ENCODE results near the gene UBE2J1.
"Not testable (repeated sequence)": the region's sequence is repeated elsewhere in the genome, so short reads cannot be mapped to it uniquely, and the experiment has no call there.

The UBE2J1 gene

DNA sequence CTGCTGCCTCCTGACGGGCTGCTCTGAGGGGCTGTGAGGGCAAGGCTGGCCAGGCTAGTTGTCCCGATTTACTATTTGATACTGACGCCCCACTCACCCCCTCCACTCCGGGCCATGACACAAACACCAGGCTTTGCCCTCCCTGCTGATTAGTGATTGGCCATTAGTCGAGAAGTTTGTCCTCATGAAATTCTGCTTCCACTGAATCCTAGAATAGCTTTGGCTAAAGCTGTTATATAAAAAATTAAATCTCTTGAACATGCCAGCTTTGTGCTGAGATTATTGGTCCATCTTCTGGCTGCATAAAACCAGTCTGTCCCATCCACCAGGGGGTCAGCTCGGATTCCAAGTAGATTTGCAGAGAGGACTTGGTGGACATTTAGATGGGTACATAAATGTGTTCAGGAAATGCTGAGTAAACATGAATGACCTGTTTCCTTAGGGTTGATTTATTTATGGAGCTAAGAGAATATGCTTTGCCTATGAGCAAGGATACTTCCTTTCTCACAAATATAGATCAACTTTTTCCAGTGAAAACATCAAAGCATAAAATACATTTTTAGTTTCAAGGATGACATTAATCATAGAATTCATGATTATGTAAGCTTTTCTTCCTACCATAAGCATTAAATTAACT lies 37.2 kb downstream of the UBE2J1 start, which contains the start of gene GABRR2:
Gene GABRR2, minus strand, starts transcription at position 51 of the 637 bp plus-strand sequence. CDS start 134 bp downstream, outside the sequence.
- DNase-seq = no peak

DNA sequence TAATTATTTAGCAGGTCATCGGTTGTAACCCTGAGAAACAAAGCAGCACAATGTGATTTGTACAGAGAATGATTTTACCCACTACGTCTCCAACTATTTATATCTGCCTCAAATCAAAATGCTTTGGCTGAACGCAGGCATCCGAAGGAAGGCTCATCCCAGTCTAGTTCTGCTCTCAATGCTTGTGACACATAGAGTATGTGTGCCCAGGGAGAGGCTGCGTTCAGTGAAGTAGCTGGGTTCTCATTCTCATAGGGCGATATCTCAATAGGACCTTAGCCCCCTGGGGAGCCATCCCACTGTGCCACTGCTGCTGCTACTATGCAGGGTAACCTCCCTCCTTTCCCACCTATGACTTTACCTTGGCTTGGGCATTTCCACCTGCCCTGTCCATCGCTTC lies 37.8 kb downstream of the UBE2J1 start:
- no peak for DNase-seq

DNA sequence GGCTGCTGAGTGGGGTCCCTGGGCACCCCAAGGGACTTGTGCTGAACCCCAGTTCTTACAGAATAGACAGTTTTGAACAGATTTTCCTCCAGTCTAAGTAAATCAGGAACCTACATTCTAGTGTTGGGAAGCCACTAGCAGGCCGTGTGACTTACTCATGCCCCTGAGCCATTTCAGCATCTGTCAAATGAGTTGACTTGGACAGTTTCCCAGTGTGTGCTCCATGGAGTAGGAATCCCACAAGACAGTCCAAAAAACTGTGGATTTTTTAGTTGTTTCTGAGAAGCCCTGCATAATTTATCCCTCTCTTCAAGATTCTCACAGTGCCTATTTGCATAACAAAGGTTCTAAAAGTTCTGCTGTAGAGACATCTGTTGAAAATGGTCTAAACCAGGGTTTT lies 39.5 kb downstream of the UBE2J1 start:
- DNase-seq = no peak

DNA sequence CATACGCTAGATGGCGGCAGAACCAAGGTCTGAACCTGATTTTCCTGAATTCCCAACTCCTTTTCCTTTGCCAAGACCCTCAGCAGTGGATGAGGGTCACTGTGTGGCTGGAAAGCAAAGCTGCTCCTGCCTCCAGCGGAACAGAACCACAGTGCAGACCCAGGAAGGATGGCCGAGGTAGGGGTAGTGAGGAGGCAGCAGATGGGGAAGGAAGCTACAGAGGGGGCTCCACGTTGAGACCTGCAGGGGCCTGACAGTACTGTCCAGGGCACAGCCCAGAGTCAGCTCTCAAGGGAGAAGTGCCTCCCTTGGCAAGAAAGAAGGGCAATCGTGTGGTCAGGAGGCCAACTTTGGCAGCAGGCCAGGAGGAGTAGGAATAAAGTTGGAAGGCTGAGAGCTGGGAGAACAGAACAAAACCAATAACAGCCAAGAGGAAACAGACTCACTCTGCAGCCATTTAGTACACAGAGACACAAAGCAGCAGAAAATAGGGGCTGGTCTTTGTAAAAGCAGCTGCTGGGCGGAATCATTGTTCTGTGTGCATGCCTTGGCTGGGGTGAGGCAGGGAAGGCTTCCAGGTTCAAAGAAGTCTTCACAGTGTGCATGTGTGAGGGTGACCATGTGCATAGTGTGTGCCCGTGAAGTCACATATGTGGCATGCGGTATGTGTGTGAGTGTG lies 40.5 kb downstream of the UBE2J1 start:
- no peak for DNase-seq

DNA sequence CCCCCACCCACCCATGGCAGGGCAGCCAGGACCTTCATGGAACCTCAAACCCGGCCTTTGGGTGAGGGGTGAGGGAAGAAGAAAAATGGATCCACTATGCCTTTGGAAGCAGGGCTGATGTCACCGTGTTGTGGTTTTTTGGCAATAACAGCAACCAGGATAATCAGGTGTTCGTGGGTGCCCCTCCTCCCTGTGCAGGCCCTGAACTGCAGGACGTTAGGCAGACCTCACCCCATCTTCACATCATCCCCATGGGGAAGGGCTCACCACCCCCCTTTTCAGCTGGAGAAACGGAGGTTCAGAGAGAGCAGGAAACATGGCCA lies 41.0 kb downstream of the UBE2J1 start:
- no peak for DNase-seq

DNA sequence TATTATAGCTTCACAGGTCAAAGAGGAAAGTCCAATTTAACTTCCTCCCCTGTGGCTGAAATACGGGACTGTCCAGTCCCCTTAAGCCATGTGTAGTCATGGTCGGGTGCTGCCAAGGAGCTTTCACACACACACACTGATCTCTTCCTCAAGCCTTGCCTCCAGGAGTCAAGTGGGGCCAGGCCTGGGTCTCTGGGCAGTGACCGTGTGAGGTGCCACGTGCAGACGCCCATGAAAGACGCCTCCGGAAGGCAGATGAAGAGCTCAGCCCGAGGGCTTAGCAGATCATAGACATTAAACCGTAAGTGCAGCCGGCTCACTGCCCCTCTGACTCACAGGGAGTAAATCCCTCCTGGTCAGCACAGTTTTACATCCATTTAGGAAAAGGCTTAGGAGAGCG lies 41.6 kb downstream of the UBE2J1 start:
- DNase-seq = no peak

DNA sequence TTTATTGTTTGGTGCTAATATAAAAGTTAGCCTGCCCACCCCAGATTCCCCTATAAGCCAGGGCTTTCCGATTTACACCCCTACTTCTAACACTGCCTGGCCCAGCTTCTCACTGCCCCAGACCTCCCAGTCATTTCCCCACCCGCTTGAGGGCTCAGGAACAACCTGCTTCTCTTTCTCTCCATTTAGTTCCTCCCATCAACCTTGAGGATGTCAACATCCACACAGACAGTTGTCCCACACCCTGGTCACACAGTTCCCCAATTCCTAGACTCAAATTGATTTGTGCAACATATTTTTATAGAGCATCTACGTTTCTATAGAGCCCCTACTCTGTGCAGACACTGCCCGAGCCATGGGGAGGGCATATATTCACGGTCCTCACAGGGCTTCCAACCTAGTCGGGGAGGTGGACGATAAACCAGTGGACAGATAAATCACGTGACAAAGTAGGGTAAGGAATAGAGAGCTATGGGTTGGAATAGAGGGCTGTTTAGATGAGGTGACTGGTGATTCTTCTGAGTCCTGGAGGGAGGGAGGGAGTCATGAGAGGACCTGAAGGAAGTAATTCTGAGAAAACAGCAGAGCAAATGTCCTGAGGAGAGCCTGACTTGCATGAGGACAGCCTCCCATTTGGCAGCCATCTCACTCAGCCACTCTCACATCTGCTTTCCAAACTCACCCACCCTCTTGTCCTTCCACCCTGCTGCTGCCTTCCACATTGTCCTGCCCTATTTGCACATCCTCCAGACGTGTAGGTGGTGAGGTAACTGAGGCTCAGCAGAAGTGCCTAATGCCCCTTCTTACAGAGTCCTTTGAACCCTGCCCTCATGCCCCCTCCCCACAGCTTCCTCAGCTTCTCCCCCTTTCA lies 43.8 kb downstream of the UBE2J1 start:
- DNase-seq = no peak

DNA sequence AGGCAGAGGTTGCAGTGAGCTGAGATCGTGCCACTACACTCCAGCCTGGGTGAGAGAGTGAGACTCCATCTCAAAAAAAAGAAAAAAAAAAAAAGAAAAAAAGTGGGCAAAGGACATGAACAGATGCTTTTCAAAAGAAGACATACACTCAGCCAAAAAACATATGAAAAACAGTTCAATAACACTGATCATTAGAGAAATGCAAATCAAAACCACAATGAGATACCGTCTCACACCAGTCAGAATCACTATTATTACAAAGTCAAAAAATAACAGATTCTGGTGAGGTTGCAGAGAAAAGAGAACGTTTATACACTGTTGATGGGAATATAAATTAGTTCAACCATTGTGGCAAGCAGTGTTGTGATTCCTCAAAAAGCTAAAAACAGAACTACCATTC lies 48.0 kb downstream of the UBE2J1 start:
- not testable (repeated sequence) for DNase-seq

DNA sequence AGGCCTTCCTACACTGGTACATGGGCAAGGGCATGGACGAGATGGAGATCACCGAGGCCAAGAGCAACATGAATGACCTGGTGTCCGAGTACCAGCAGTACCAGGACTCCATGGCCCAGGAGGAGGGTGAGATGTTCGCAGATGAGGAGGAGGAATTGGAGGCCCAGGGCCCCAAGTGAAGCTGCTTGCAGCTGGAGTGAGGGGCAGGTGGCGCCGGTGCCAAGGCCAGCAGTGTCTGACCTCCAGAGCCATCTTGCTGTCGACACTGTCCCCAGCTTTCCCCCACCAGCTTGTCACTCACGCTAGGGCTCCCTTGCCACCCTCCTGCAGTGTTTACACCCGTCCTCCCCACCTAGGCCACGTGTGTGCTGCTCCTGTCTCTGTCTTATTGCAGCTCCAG lies 49.6 kb downstream of the UBE2J1 start:
- no peak for DNase-seq

DNA sequence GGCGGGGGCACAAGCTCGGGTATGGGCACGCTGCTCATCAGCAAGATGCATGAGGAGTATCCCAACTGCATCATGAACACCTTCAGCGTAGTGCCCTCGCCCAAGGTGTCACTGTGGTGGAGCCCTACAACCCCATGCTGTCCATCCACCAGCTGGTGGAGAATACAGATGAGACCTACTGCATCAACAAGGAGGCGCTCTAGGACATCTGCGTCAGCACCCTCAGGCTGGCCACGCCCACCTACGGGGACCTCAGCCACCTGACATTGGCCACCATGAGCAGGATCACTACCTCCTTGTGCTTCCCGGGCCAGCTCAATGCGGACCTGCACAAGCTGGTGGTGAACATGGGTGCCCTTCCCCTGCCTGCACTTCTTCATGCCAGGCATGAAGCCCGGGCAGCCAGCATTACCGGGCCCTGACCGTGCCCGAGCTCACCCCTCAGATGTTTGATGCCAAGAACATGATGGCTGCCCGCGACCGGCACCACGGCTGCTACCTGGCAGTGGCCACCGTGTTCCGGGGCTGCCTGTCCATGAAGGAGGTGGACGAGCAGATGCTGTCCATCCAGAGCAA lies 50.2 kb downstream of the UBE2J1 start:
- no peak for DNase-seq

DNA sequence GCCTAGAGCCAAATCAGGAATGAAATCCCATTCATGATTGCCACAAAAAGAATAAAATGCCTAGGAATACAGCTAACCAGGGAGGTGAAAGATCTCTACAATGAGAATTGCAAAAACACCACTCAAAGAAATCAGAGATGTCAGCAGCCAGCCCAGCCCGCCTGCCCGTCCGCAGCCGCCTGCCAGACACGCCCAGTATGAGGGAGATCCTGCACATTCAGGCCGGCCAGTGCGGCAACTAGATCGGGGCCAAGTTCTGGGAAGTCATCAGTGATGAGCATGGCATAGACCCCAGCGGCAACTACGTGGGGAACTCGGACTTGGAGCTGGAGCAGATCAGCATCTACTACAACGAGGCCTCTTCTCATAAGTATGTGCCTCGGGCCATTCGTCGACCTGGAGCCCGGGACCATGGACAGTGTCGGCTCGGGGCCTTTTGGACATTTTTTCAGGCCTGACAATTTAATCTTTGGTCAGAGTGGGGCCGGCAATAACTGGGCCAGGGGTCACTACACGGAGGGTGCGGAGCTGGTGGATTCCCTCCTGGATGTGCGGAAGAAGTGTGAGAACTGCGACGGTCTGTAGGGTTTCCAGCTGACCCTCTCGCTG lies 50.8 kb downstream of the UBE2J1 start:
- no peak for DNase-seq

DNA sequence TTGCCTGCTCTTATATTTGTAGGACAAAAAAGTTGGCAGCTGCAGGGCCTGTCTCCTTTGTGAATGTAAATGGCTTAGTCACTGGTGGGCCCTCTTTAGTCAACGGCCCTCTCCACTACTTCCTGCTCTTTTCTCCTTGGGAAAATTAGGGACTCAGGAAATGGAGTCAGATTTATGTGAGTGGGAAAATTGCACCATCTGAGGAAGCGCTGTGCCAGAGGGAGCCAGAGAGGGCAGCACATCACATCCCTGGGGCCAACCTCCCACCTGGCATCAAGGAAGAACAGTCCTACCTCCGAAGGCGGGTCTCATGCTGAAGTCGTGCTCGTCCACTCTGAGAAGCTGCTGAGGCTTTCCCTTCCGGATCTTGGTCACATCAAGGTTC lies 53.1 kb downstream of the UBE2J1 start:
- no peak for DNase-seq

DNA sequence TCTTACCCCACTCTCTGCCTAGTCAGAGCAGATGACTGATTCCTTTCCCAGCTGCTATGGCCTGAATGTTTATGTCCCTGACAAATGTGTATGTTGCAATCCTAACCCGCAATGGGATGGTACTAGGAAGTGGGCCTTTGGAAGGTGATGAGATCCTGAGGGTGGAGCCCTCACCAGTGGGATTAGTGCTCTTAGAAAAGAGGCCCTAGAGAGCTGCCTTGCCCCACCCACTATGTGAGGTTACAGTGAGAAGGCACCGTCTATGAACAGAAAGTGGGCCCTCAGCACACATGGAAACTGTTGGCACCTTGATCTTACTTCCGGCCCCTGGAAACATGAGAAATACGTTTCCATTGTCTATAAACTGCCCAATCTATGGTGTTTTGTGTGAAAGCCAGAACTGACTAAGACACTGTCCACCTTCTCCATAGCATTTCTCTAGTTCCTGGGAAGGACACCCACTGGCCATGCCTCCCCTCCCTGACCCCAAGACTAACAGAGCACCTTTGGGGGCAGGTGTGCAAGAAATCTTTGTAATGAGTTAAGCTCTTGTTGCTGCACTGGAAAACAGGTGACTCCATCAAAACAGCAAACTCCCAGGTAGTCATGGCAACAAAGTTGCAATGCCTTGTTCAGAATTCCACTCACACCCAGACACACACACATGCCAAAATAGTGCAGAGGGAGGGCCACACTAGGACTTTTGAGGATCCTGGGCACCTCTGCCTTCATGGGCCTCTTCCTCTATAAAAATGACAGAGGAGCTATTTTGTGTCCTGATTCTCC lies 53.6 kb downstream of the UBE2J1 start:
- DNase-seq = peak; percentile 62

DNA sequence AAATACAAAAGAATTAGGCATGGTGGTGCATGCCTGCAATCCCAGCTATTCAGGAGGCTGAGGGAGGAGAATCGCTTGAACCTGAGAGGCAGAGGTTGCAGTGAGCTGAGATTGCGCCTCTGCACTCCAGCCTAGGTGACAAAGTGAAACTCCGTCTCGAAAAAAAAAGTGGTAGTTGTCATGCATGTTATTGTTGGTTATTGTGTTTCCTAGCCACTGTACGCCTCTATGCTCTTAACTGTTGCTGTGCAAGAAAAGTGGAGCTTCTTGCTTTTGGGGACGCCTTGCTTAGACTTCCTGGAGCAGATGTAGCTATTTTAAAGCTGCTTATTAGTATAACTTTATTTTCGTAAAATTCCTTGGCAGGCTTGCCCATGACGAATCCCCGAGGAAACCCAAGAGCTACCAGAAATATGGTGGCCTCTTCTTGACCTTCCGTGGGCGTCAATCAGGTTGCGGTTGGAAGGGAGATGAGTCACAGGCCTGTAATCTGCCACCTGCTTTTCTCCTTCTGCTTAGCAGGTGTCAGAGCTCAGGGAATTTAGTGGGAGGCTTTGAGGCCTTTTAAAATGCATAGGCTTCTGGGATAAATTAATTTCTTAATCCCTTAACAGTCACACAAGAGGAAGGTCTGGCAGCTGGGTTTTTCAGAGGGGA lies 54.7 kb downstream of the UBE2J1 start:
- peak; percentile 78 for DNase-seq

DNA sequence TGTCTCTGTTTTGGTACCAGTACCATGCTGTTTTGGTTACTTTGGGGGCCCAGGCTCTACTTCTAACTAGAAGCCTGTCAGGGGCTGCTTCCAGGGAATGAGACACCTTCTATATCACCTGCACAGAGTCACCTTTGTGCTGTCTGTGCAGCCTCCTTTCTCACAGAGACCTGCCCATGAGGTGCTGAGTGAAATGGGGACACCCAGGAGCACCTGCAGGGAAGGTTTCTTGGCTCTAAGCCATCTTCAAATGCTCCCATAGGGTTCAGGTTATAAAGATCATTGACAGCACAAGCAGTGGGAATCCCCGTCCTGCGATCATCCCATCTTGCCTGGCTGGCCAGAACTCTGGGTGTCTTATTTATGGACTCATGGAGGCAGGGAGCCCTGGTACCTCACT lies 56.5 kb downstream of the UBE2J1 start:
- DNase-seq = no peak

DNA sequence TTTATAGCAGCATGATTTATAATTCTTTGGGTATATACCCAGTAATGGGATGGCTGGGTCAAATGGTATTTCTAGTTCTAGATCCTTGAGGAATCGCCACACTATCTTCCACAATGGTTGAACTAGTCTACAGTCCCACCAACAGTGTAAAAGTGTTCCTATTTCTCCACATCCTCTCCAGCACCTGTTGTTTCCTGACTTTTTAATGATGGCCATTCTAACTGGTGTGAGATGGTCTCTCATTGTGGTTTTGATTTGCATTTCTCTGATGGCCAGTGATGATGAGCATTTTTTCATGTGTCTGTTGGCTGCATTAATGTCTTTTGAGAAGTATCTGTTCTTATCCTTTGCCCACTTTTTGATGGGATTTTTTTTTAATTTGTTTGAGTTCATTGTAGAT lies 57.4 kb downstream of the UBE2J1 start:
- DNase-seq = not testable (repeated sequence)

DNA sequence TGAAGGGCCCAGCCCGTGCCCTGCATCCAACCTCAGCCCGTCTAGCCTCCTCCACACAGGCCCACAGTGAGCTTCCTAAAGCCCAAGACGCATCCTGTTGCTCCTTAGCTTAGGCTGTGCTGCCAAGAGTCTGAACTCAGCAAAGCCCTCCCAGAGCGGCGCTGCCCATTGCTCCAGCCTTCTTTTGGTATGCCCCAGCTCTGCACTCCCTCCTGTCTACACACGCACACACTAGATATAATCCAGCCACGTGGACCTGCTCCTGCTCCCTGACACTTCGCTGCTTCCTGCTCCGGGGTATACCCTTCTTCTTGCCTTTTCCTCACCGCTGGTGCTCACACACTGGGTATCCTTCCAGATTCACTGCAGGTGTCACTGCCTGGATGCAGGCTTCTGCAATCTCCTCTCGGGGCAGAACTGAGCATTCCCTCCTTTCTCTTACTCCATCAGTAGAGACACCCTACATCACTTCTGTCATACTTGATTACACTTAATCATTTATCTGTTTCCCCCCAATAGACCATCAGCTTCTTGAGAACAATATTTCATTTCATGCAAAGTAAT lies 61.2 kb downstream of the UBE2J1 start:
- no peak for DNase-seq

DNA sequence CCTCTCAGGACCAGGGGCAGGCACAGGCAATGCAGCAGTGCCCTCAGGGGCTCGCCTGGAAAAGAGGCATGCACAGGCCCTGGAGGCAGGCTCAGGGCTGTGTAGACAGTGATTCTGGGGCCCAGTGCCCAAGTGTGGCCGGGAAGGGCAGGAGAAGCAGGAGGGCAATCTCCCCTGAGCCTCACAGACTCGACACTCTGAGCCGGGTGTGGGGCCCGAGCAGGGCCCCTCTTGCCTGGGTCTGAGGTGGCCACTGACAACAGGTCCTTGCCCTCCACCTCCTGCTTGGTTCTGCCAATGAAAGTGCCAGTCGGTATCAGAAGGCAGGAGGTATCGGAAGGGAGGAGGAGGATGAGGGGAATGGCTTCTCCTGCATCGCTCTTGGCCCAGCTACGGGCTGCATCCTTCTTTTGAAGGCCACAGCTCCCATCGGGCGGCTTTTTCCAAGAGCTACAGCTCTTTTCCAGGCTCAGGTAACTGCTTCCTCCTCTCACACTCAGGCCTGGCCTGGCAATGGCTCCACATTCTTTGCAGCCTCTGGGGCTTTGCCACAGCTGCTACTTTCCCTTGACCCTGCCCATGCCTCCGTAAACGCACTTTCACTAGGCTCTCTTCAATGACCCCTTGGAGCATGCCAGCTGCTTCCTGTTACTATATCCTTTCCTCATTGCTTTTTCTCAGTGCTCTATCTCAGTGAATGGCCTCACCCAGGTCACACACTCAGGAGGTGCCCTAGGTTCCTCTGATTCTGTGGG lies 61.9 kb downstream of the UBE2J1 start:
- no peak for DNase-seq

DNA sequence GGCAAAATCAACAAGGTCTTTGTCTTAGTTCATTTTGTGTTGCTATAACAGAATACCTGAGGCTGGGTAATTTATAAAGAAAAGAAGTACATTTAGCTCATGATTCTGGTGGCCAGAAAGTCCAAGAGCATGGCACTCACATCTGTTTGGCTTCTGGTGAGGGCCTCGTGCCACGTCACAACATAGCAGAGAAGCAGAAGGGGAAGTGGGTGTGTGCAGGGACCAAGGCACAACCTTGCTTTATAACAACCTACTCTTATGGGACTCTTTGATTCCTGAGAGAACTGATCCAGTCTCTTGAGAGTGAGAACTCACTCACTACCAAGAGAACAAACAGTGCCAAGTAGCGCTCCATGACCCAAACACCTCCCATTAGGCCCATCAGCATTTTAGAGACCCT lies 62.8 kb downstream of the UBE2J1 start:
- no peak for DNase-seq

DNA sequence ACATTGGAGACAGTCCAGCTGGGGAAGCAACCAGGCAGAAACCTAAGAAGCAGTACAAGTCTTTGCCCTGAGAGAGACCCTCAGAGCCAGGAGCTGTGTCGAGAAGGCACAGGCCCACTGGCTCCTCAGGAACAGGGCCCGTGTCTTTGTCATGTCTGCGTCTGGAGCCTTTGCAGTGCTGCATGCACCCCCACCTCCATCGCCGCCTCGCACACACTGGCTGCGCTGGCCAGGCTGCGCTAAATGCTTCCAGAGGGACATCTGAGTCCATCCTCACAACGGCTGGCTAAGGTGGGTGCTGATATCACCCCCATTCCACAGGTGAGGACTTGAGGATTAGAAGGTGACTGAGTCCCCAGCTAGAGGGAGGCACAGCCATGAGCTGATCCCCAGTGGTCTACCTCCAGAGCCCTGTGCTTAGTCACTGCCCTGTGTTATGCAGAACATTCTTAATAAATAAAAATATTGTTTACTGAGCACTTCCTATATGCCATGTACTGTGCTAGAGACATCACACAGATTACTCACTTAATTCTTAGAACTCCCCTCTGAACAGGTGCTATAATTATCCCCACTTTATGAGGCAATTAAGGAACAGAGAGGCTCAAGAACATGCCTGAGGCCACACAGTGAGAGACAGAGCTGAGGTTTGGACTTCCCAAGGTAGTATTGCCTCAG lies 65.0 kb downstream of the UBE2J1 start:
- no peak for DNase-seq

All from activated naive CD4-positive, alpha-beta T cell treated with Interleukin-2 at 50 U/mL for 16 hours (primary cell).